CD14-positive monocyte (primary cell): ENCODE results near the gene MYO1G. TPM values are rescaled to one million over a fixed set of nuclear protein-coding genes. Genes with fewer than 3 reads are reported as not detected.
A peak's percentile ranks its signal among the peaks of the same experiment; 100 is the strongest.

Experiments used
- DNase-seq, 3 donors: peaks; one replicate each; pipeline ENCODE4 v3.0.0-alpha.2; 2011 to 2022
- H2AFZ ChIP-seq: 2 replicates; pipeline ENCODE4 v1.6.0; 2012; ENCODE audit warnings: mild to moderate bottlenecking, low read depth, low read length, inconsistent platforms; ENCODE audit not compliant: insufficient read depth, poor library complexity, severe bottlenecking
- H3K27ac ChIP-seq, 2 donors: 1 replicate in 1 of 2; 2 replicates in 1 of 2; pipeline ENCODE4 v1.5.1; 2012 to 2013; ENCODE audit warnings: low read length in 2 of 2, control low read depth in 1 of 2, inconsistent platforms in 1 of 2, low read depth in 1 of 2, mild to moderate bottlenecking in 1 of 2
- H3K27me3 ChIP-seq, 2 donors: one replicate each; pipeline versions ENCODE4 v1.6.0 to v1.6.1; 2011 to 2013; ENCODE audit warnings: low read length in 2 of 2; ENCODE audit not compliant: control insufficient read depth in 2 of 2, insufficient read depth in 2 of 2
- H3K36me3 ChIP-seq, 2 donors: replicated peaks in 1 of 2; 1 replicate in 1 of 2; 2 replicates in 1 of 2; pipeline versions ENCODE4 v1.5.1 to v1.6.1; 2012 to 2013; ENCODE audit warnings: low read length in 2 of 2, control low read depth in 1 of 2, inconsistent platforms in 1 of 2, mild to moderate bottlenecking in 1 of 2; ENCODE audit not compliant: insufficient read depth in 2 of 2, control insufficient read depth in 1 of 2
- H3K4me1 ChIP-seq, 2 donors: 1 replicate in 1 of 2; 2 replicates in 1 of 2; pipeline versions ENCODE4 v1.5.1 to v1.6.1; 2012 to 2013; ENCODE audit warnings: low read length in 2 of 2, control low read depth in 1 of 2, inconsistent platforms in 1 of 2, mild to moderate bottlenecking in 1 of 2, moderate library complexity in 1 of 2; ENCODE audit not compliant: insufficient read depth in 2 of 2, control insufficient read depth in 1 of 2
- H3K4me2 ChIP-seq: replicated peaks from 2 replicates; pipeline ENCODE3; 2012; ENCODE audit warnings: low read length, moderate library complexity, mild to moderate bottlenecking; ENCODE audit not compliant: poor library complexity, severe bottlenecking; ENCODE audit errors: extremely low read depth
- H3K4me3 ChIP-seq, 3 experiments: fragments of 200-600 bp in 1 of 3; sonication (generic) in 1 of 3; replicated peaks in 1 of 3; 1 replicate in 2 of 3; 2 replicates in 1 of 3; pipeline ENCODE4 v1.5.1; 2011 to 2013; ENCODE audit warnings: low read length in 3 of 3, mild to moderate bottlenecking in 3 of 3, control low read depth in 2 of 3, low read depth in 2 of 3, inconsistent platforms in 1 of 3, moderate library complexity in 1 of 3
- H3K79me2 ChIP-seq: 2 replicates; pipeline ENCODE4 v1.6.0; 2012; ENCODE audit warnings: mild to moderate bottlenecking, control low read depth, inconsistent platforms, low read length, moderate library complexity; ENCODE audit not compliant: insufficient read depth
- H3K9ac ChIP-seq: 2 replicates; pipeline ENCODE4 v1.6.0; 2017; ENCODE audit warnings: low read length, mild to moderate bottlenecking; ENCODE audit not compliant: insufficient read depth, poor library complexity, severe bottlenecking
- H3K9me3 ChIP-seq, 2 donors: replicated peaks in 1 of 2; 1 replicate in 1 of 2; 2 replicates in 1 of 2; pipeline versions ENCODE4 v1.5.1 to v1.6.1; 2012 to 2013; ENCODE audit warnings: low read length in 2 of 2, control low read depth in 1 of 2; ENCODE audit not compliant: control insufficient read depth in 1 of 2, insufficient read depth in 1 of 2
- H4K20me1 ChIP-seq: 2 replicates; pipeline ENCODE4 v1.6.0; 2012; ENCODE audit warnings: mild to moderate bottlenecking, low read length, control low read depth, moderate library complexity; ENCODE audit not compliant: insufficient read depth
- H3K27ac Mint-ChIP-seq, 7 donors: one replicate each; pipeline ENCODE4 v1.8.0; 2020; ENCODE audit warnings: mild to moderate bottlenecking in 7 of 7, mixed read lengths in 7 of 7, moderate library complexity in 6 of 7, inconsistent platforms in 2 of 7
- H3K27me3 Mint-ChIP-seq, 3 donors: one replicate each; pipeline ENCODE4 v1.8.0; 2021 to 2022; ENCODE audit warnings: low read depth in 3 of 3, mild to moderate bottlenecking in 3 of 3, mixed read lengths in 3 of 3, moderate library complexity in 3 of 3, inconsistent platforms in 1 of 3
- H3K36me3 Mint-ChIP-seq, 2 donors: one replicate each; pipeline ENCODE4 v1.8.0; 2020; ENCODE audit warnings: mixed read lengths in 2 of 2, inconsistent platforms in 1 of 2, mild to moderate bottlenecking in 1 of 2
- H3K4me1 Mint-ChIP-seq: one replicate; pipeline ENCODE4 v1.8.0; 2020; ENCODE audit warnings: mild to moderate bottlenecking, mixed read lengths
- H3K4me3 Mint-ChIP-seq, 2 donors: one replicate each; pipeline ENCODE4 v1.8.0; 2020; ENCODE audit warnings: mild to moderate bottlenecking in 2 of 2, mixed read lengths in 2 of 2, moderate library complexity in 1 of 2
- H3K9me3 Mint-ChIP-seq, 7 donors: one replicate each; pipeline ENCODE4 v1.8.0; 2020 to 2022; ENCODE audit warnings: mixed read lengths in 7 of 7, mild to moderate bottlenecking in 6 of 7, moderate library complexity in 6 of 7, inconsistent platforms in 2 of 7
- WGBS: methylation state at CpG from one replicate; pipeline ENCODE4 v1.1.5; 2013; ENCODE audit warnings: missing lambda C conversion rate; ENCODE audit not compliant: insufficient coverage; 5-methylcytosine and 5-hydroxymethylcytosine counted together
- intact Hi-C, 2 donors: fragments of 100-400 bp; cut with micrococcal nuclease; formaldehyde crosslinking; loops; one replicate each; pipeline versions ENCODE4 v1.15.0 to v1.15.1; 2023
- polyA plus RNA-seq, 3 donors: library from polyadenylated mRNA; depleted of rRNA in 1 of 3; unstranded in 2 of 3; stranded (reverse) in 1 of 3; fragments of 300-500 nt in 2 of 3; fragments of >200 nt in 1 of 3; fragmentation: Illumina TruSeq in 2 of 3; gene quantifications; 1 replicate in 2 of 3; 2 replicates in 1 of 3; pipeline ENCODE4 v1.2.3, GENCODE V29; 2012 to 2021
- TF ChIP-seq, protein P1 (sequence below): fragments of 200-600 bp; IDR thresholded peaks from one replicate; pipeline ENCODE4 v1.8.0; 2022; ENCODE audit warnings: antibody characterized with exemption, mild to moderate bottlenecking

The MYO1G gene
- polyA plus RNA-seq, 3 donors: 119 to 314 (median 135) TPM

- H3K79me2 ChIP-seq: no peaks in the 10 kb centered on the region
- H3K4me3 ChIP-seq: no peak overlapping the region
- peak overlapping the region in 2 of 7 donors; percentile 21 to 80 for H3K27ac Mint-ChIP-seq
- intact Hi-C loops: loop anchor here (2.0 to 5.0 kb wide), 2 partner anchors 65 to 334 kb away; no protein-coding TSS in a partner anchor
- peaks cover 0 to 4% (median 0%) of the 10 kb centered on the region in 7 donors for H3K9me3 Mint-ChIP-seq
- no peak overlapping the region for H3K4me2 ChIP-seq
- H3K4me1 Mint-ChIP-seq: peaks cover 5% of the 10 kb centered on the region
- no peaks in the 10 kb centered on the region for H4K20me1 ChIP-seq
- H3K36me3 ChIP-seq: no peaks in the 10 kb centered on the region
- peaks cover 0 to 3% (median 0%) of the 10 kb centered on the region in 3 donors for H3K27me3 Mint-ChIP-seq
- H3K27ac ChIP-seq: no peak overlapping the region
- 60% methylated on average over 10 of the region's 14 CpGs for WGBS
- H3K27me3 ChIP-seq: no peaks in the 10 kb centered on the region
- H3K36me3 Mint-ChIP-seq: no peaks in the 10 kb centered on the region
- peak; percentile 81 to 83 (median 83) for DNase-seq
- TF ChIP-seq, protein P1, sequence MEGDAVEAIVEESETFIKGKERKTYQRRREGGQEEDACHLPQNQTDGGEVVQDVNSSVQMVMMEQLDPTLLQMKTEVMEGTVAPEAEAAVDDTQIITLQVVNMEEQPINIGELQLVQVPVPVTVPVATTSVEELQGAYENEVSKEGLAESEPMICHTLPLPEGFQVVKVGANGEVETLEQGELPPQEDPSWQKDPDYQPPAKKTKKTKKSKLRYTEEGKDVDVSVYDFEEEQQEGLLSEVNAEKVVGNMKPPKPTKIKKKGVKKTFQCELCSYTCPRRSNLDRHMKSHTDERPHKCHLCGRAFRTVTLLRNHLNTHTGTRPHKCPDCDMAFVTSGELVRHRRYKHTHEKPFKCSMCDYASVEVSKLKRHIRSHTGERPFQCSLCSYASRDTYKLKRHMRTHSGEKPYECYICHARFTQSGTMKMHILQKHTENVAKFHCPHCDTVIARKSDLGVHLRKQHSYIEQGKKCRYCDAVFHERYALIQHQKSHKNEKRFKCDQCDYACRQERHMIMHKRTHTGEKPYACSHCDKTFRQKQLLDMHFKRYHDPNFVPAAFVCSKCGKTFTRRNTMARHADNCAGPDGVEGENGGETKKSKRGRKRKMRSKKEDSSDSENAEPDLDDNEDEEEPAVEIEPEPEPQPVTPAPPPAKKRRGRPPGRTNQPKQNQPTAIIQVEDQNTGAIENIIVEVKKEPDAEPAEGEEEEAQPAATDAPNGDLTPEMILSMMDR: peak; percentile 89
- peaks cover 0 to 6% of the 10 kb centered on the region in 2 donors for H3K4me1 ChIP-seq
- H3K9ac ChIP-seq: no peak overlapping the region
- no peaks in the 10 kb centered on the region for H3K9me3 ChIP-seq
- peak overlapping the region; percentile 54 for H2AFZ ChIP-seq
- no peak overlapping the region for H3K4me3 Mint-ChIP-seq
These were observed 57.0 kb downstream of the MYO1G start for GRCh38 chr7:44921607-44922350.

GRCh38 chr7:44920119-44920518, 58.7 kb downstream of the MYO1G start:
- Histone ChIP-seq H2AFZ (no peak overlapping the region), H4K20me1 (no peaks in the 10 kb centered on the region), H3K4me1 (peaks cover 0 to 6% of the 10 kb centered on the region in 2 donors), H3K4me2 (no peak overlapping the region), H3K79me2 (no peaks in the 10 kb centered on the region), H3K27ac (no peak overlapping the region), H3K36me3 (no peaks in the 10 kb centered on the region), H3K9ac (no peak overlapping the region), H3K4me3 (no peak overlapping the region), H3K9me3 (no peaks in the 10 kb centered on the region), H3K27me3 (no peaks in the 10 kb centered on the region)
- peaks cover 0 to 4% (median 0%) of the 10 kb centered on the region in 7 donors for H3K9me3 Mint-ChIP-seq
- no peak overlapping the region for H3K4me3 Mint-ChIP-seq
- TF ChIP-seq, protein P1: no peak
- no peak for DNase-seq
- peak overlapping the region in 1 of 7 donors; percentile 11 for H3K27ac Mint-ChIP-seq
- 76% methylated on average over 2 of the region's 3 CpGs for WGBS
- H3K36me3 Mint-ChIP-seq: no peaks in the 10 kb centered on the region
- intact Hi-C loops: loop anchor here (5.0 kb wide), 1 partner anchor 333 kb away; no protein-coding TSS in a partner anchor
- H3K4me1 Mint-ChIP-seq: peaks cover 5% of the 10 kb centered on the region
- H3K27me3 Mint-ChIP-seq: peaks cover 0 to 6% (median 0%) of the 10 kb centered on the region in 3 donors
